IgD-negative memory B cell (primary cell): ENCODE data around the gene FOXP3. TPM values are rescaled to one million over a fixed set of nuclear protein-coding genes. Genes with fewer than 3 reads are reported as not detected.
A peak's percentile ranks its signal among the peaks of the same experiment; 100 is the strongest.

Experiments
- H3K27ac Mint-ChIP-seq, 3 donors: one replicate each; pipeline ENCODE4 v1.8.0; 2020 to 2022; ENCODE audit warnings: mild to moderate bottlenecking in 3 of 3, mixed read lengths in 3 of 3, moderate library complexity in 1 of 3
- H3K27me3 Mint-ChIP-seq: one replicate; pipeline ENCODE4 v1.8.0; 2021; ENCODE audit warnings: mixed read lengths
- H3K36me3 Mint-ChIP-seq: one replicate; pipeline ENCODE4 v1.8.0; 2020; ENCODE audit warnings: mild to moderate bottlenecking, mixed read lengths
- H3K4me1 Mint-ChIP-seq, 3 donors: one replicate each; pipeline ENCODE4 v1.8.0; 2020 to 2022; ENCODE audit warnings: mixed read lengths in 3 of 3, mild to moderate bottlenecking in 1 of 3
- H3K4me3 Mint-ChIP-seq, 4 donors: one replicate each; pipeline ENCODE4 v1.8.0; 2020 to 2022; ENCODE audit warnings: mild to moderate bottlenecking in 4 of 4, mixed read lengths in 4 of 4, moderate library complexity in 3 of 4
- H3K9me3 Mint-ChIP-seq, 3 donors: one replicate each; pipeline ENCODE4 v1.8.0; 2020 to 2021; ENCODE audit warnings: mixed read lengths in 3 of 3, mild to moderate bottlenecking in 1 of 3
- polyA plus RNA-seq: library from polyadenylated mRNA; unstranded; fragments of 300-500 nt; fragmentation: Illumina TruSeq; gene quantifications from one replicate; pipeline ENCODE4 v1.2.3, GENCODE V29; 2021

Gene FOXP3
- polyA plus RNA-seq, 1 donor from 2014 or later: 0.09 TPM

GRCh38 chrX:49228185-49228584 lies 36.3 kb downstream of the FOXP3 start:
- peaks cover 0 to 4% (median 3%) of the 10 kb centered on the region in 3 donors for H3K4me1 Mint-ChIP-seq
- H3K36me3 Mint-ChIP-seq: peaks cover 4% of the 10 kb centered on the region
- peaks cover 4% of the 10 kb centered on the region for H3K27me3 Mint-ChIP-seq
- H3K9me3 Mint-ChIP-seq: peaks cover 0 to 4% (median 1%) of the 10 kb centered on the region in 3 donors
- H3K4me3 Mint-ChIP-seq: peak overlapping the region in 1 of 4 donors; percentile 25
- H3K27ac Mint-ChIP-seq: no peak overlapping the region

- Mint-ChIP-seq H3K9me3 (peaks cover 0 to 4% (median 1%) of the 10 kb centered on the region in 3 donors), H3K36me3 (peaks cover 3% of the 10 kb centered on the region), H3K4me1 (peaks cover 0 to 4% (median 3%) of the 10 kb centered on the region in 3 donors), H3K4me3 (peak overlapping the region in 2 of 4 donors; percentile 13 to 25), H3K27ac (no peak overlapping the region), H3K27me3 (peaks cover 4% of the 10 kb centered on the region)
These were observed 36.8 kb downstream of the FOXP3 start for GRCh38 chrX:49227726-49228125.

- H3K9me3 Mint-ChIP-seq: peaks cover 0 to 4% (median 1%) of the 10 kb centered on the region in 3 donors
- H3K36me3 Mint-ChIP-seq: peaks cover 3% of the 10 kb centered on the region
- peaks cover 0 to 5% (median 3%) of the 10 kb centered on the region in 3 donors for H3K4me1 Mint-ChIP-seq
- no peak overlapping the region for H3K27ac Mint-ChIP-seq
- H3K27me3 Mint-ChIP-seq: peaks cover 4% of the 10 kb centered on the region
- H3K4me3 Mint-ChIP-seq: no peak overlapping the region
These were observed 37.6 kb downstream of the FOXP3 start for GRCh38 chrX:49226946-49227345.

GRCh38 chrX:49225858-49226257 lies 38.7 kb downstream of the FOXP3 start:
- H3K27ac Mint-ChIP-seq: no peak overlapping the region

GRCh38 chrX:49221868-49222267 lies 42.6 kb downstream of the FOXP3 start:
- Mint-ChIP-seq H3K27ac (no peak overlapping the region), H3K27me3 (peaks cover 5% of the 10 kb centered on the region), H3K4me1 (peaks cover 0 to 2% (median 2%) of the 10 kb centered on the region in 3 donors), H3K9me3 (peaks cover 0 to 3% (median 0%) of the 10 kb centered on the region in 3 donors), H3K4me3 (no peak overlapping the region), H3K36me3 (peaks cover 1% of the 10 kb centered on the region)

More at GRCh38 chrX:49225858-49226257, 38.7 kb downstream of the FOXP3 start:
- peaks cover 0 to 4% (median 1%) of the 10 kb centered on the region in 3 donors for H3K9me3 Mint-ChIP-seq
- no peak overlapping the region for H3K4me3 Mint-ChIP-seq
- peaks cover 4% of the 10 kb centered on the region for H3K27me3 Mint-ChIP-seq
- peaks cover 3% of the 10 kb centered on the region for H3K36me3 Mint-ChIP-seq
- peaks cover 0 to 7% (median 4%) of the 10 kb centered on the region in 3 donors for H3K4me1 Mint-ChIP-seq

GRCh38 chrX:49220100-49220499 lies 44.4 kb downstream of the FOXP3 start:
- Mint-ChIP-seq H3K27ac (no peak overlapping the region), H3K27me3 (peaks cover 7% of the 10 kb centered on the region), H3K4me3 (no peak overlapping the region), H3K9me3 (peaks cover 0 to 5% (median 0%) of the 10 kb centered on the region in 3 donors), H3K36me3 (no peaks in the 10 kb centered on the region), H3K4me1 (peaks cover 0 to 2% (median 2%) of the 10 kb centered on the region in 3 donors)

GRCh38 chrX:49214996-49215526 lies 49.4 kb downstream of the FOXP3 start:
- Mint-ChIP-seq H3K4me3 (no peak overlapping the region), H3K27me3 (peaks cover 3% of the 10 kb centered on the region), H3K4me1 (peaks cover 0 to 1% (median 0%) of the 10 kb centered on the region in 3 donors), H3K36me3 (peaks cover 2% of the 10 kb centered on the region), H3K9me3 (peaks cover 0 to 7% (median 0%) of the 10 kb centered on the region in 3 donors), H3K27ac (no peak overlapping the region)

- H3K4me3 Mint-ChIP-seq: no peak overlapping the region
- H3K36me3 Mint-ChIP-seq: peaks cover 2% of the 10 kb centered on the region
- no peaks in the 10 kb centered on the region for H3K4me1 Mint-ChIP-seq
- no peak overlapping the region for H3K27ac Mint-ChIP-seq
- peaks cover 2% of the 10 kb centered on the region for H3K27me3 Mint-ChIP-seq
- H3K9me3 Mint-ChIP-seq: peaks cover 0 to 7% (median 0%) of the 10 kb centered on the region in 3 donors
These were observed 50.1 kb downstream of the FOXP3 start for GRCh38 chrX:49214416-49214815.

GRCh38 chrX:49212861-49213260 lies 51.6 kb downstream of the FOXP3 start:
- peaks cover 2% of the 10 kb centered on the region for H3K36me3 Mint-ChIP-seq
- H3K4me1 Mint-ChIP-seq: no peaks in the 10 kb centered on the region
- H3K9me3 Mint-ChIP-seq: peaks cover 0 to 5% (median 0%) of the 10 kb centered on the region in 3 donors
- H3K27ac Mint-ChIP-seq: no peak overlapping the region
- H3K4me3 Mint-ChIP-seq: no peak overlapping the region
- peaks cover 2% of the 10 kb centered on the region for H3K27me3 Mint-ChIP-seq

GRCh38 chrX:49212209-49212608 lies 52.3 kb downstream of the FOXP3 start:
- Mint-ChIP-seq H3K4me1 (no peaks in the 10 kb centered on the region), H3K9me3 (peaks cover 0 to 5% (median 0%) of the 10 kb centered on the region in 3 donors)

GRCh38 chrX:49211074-49211473 lies 53.4 kb downstream of the FOXP3 start:
- Mint-ChIP-seq H3K27me3 (peaks cover 2% of the 10 kb centered on the region), H3K36me3 (peaks cover 2% of the 10 kb centered on the region), H3K27ac (no peak overlapping the region), H3K4me1 (no peaks in the 10 kb centered on the region), H3K4me3 (no peak overlapping the region), H3K9me3 (peaks cover 0 to 2% (median 0%) of the 10 kb centered on the region in 3 donors)

More at GRCh38 chrX:49212209-49212608, 52.3 kb downstream of the FOXP3 start:
- Mint-ChIP-seq H3K27ac (no peak overlapping the region), H3K4me3 (no peak overlapping the region), H3K27me3 (peaks cover 2% of the 10 kb centered on the region), H3K36me3 (peaks cover 2% of the 10 kb centered on the region)

GRCh38 chrX:49210406-49210805 lies 54.1 kb downstream of the FOXP3 start:
- H3K36me3 Mint-ChIP-seq: peaks cover 2% of the 10 kb centered on the region
- peaks cover 0 to 2% (median 0%) of the 10 kb centered on the region in 3 donors for H3K9me3 Mint-ChIP-seq
- H3K27me3 Mint-ChIP-seq: no peaks in the 10 kb centered on the region
- no peaks in the 10 kb centered on the region for H3K4me1 Mint-ChIP-seq
- no peak overlapping the region for H3K4me3 Mint-ChIP-seq
- no peak overlapping the region for H3K27ac Mint-ChIP-seq

GRCh38 chrX:49209434-49210251 lies 54.9 kb downstream of the FOXP3 start:
- peaks cover 0 to 2% (median 0%) of the 10 kb centered on the region in 3 donors for H3K9me3 Mint-ChIP-seq
- H3K4me1 Mint-ChIP-seq: no peaks in the 10 kb centered on the region
- H3K4me3 Mint-ChIP-seq: no peak overlapping the region
- H3K27ac Mint-ChIP-seq: no peak overlapping the region
- no peaks in the 10 kb centered on the region for H3K36me3 Mint-ChIP-seq
- H3K27me3 Mint-ChIP-seq: no peaks in the 10 kb centered on the region

- Mint-ChIP-seq H3K4me1 (no peaks in the 10 kb centered on the region), H3K9me3 (no peaks in the 10 kb centered on the region), H3K36me3 (no peaks in the 10 kb centered on the region), H3K27me3 (no peaks in the 10 kb centered on the region), H3K4me3 (no peak overlapping the region), H3K27ac (no peak overlapping the region)
These were observed 56.1 kb downstream of the FOXP3 start for GRCh38 chrX:49208399-49208798.

- Mint-ChIP-seq H3K27me3 (no peaks in the 10 kb centered on the region), H3K9me3 (no peaks in the 10 kb centered on the region), H3K36me3 (no peaks in the 10 kb centered on the region), H3K4me3 (no peak overlapping the region), H3K27ac (no peak overlapping the region), H3K4me1 (no peaks in the 10 kb centered on the region)
These were observed 58.0 kb downstream of the FOXP3 start for GRCh38 chrX:49206543-49206942.
